Ishikawa (cell line): ENCODE data around the gene CRTC1.

ENCODE experiments used
- CEBPB ChIP-seq: IDR thresholded peaks from 2 replicates; pipeline ENCODE4 v1.6.1; 2012
- CREB1 ChIP-seq: IDR thresholded peaks from 2 replicates; pipeline ENCODE4 v1.6.1; 2012; ENCODE audit warnings: low read depth
- EGR1 ChIP-seq: IDR thresholded peaks from 2 replicates; pipeline ENCODE4 v1.6.1; 2012
- EP300 ChIP-seq: IDR thresholded peaks from 2 replicates; pipeline ENCODE4 v1.6.1; 2012; ENCODE audit warnings: borderline replicate concordance
- FOXM1 ChIP-seq: IDR thresholded peaks from 2 replicates; pipeline ENCODE4 v1.6.1; 2012; ENCODE audit warnings: low read depth, borderline replicate concordance
- MAX ChIP-seq: IDR thresholded peaks from 2 replicates; pipeline ENCODE4 v1.6.1; 2012
- NFIC ChIP-seq: IDR thresholded peaks from 2 replicates; pipeline ENCODE4 v1.6.1; 2012
- RAD21 ChIP-seq: IDR thresholded peaks from 2 replicates; pipeline ENCODE4 v1.6.1; 2012; ENCODE audit warnings: low read depth
- REST ChIP-seq: IDR thresholded peaks from 2 replicates; pipeline ENCODE4 v1.6.1; 2012; ENCODE audit warnings: low read depth, mild to moderate bottlenecking
- TAF1 ChIP-seq: IDR thresholded peaks from 2 replicates; pipeline ENCODE4 v1.6.1; 2012; ENCODE audit warnings: low read depth, mild to moderate bottlenecking
- TCF12 ChIP-seq: IDR thresholded peaks from 2 replicates; pipeline ENCODE4 v1.6.1; 2012; ENCODE audit warnings: low read depth
- TEAD4 ChIP-seq: IDR thresholded peaks from 2 replicates; pipeline ENCODE4 v1.6.1; 2012
- USF1 ChIP-seq: IDR thresholded peaks from 2 replicates; pipeline ENCODE4 v1.6.1; 2012
- YY1 ChIP-seq: IDR thresholded peaks from 2 replicates; pipeline ENCODE4 v1.6.1; 2012; ENCODE audit warnings: low read depth
- ZBTB7A ChIP-seq: IDR thresholded peaks from 2 replicates; pipeline ENCODE4 v1.6.1; 2012; ENCODE audit warnings: low read depth

The CRTC1 gene

GRCh38 chr19:18784786-18785120 is 101.3 kb downstream of the CRTC1 start:
- no peak for TF ChIP-seq REST
- no peak for TF ChIP-seq FOXM1
- no peak for TF ChIP-seq TEAD4
- no peak for TF ChIP-seq MAX
- no peak for TF ChIP-seq YY1
- TF ChIP-seq EP300, result no peak
- TF ChIP-seq TCF12, result no peak
- TF ChIP-seq RAD21, result no peak
- TF ChIP-seq EGR1, result no peak

GRCh38 chr19:18785179-18786124 is 102.0 kb downstream of the CRTC1 start:
- TF ChIP-seq ZBTB7A (no peak), TCF12 (no peak), TEAD4 (no peak), MAX (no peak), EP300 (no peak), USF1 (no peak), RAD21 (no peak), REST (no peak), CEBPB (no peak), CREB1 (no peak)

- TF ChIP-seq EP300, result no peak
- TF ChIP-seq ZBTB7A, result no peak
- no peak for TF ChIP-seq TCF12
- TF ChIP-seq YY1, result no peak
- TF ChIP-seq USF1, result no peak
- no peak for TF ChIP-seq FOXM1
- no peak for TF ChIP-seq TEAD4
- TF ChIP-seq EGR1, result no peak
- TF ChIP-seq REST, result no peak
- no peak for TF ChIP-seq MAX
- no peak for TF ChIP-seq TAF1
- no peak for TF ChIP-seq CEBPB
- TF ChIP-seq RAD21, result no peak
- no peak for TF ChIP-seq NFIC
- no peak for TF ChIP-seq CREB1
These were observed 105.3 kb downstream of the CRTC1 start for GRCh38 chr19:18788529-18789421.
